ENCODE measurements around the gene MIOS.
"Not testable (repeated sequence)": the region's sequence is repeated elsewhere in the genome, so short reads cannot be mapped to it uniquely, and the experiment has no call there.

The MIOS gene

GRCh38 chr7:7553386-7553785 lies 13.3 kb upstream of the MIOS start:
- in situ Hi-C loops (cut with MboI; ENCODE audit: low sequenced_read_pairs), result no loop called here

- in situ Hi-C loops (cut with MboI; ENCODE audit: low sequenced_read_pairs), result no loop called here
Observed at GRCh38 chr7:7554021-7554432, 12.7 kb upstream of the MIOS start.

- in situ Hi-C loops (cut with MboI; ENCODE audit: low sequenced_read_pairs), result no loop called here
Observed at GRCh38 chr7:7554649-7555575, 11.8 kb upstream of the MIOS start.

- in situ Hi-C loops (cut with MboI; ENCODE audit: low sequenced_read_pairs), result no loop called here
Observed at GRCh38 chr7:7556852-7557251, 9.8 kb upstream of the MIOS start.

- in situ Hi-C loops (cut with MboI; ENCODE audit: low sequenced_read_pairs), result no loop called here
Observed at GRCh38 chr7:7557252-7557651, 9.4 kb upstream of the MIOS start.

- in situ Hi-C loops (cut with MboI; ENCODE audit: low sequenced_read_pairs), result not testable (repeated sequence)
Observed at GRCh38 chr7:7561591-7561990, 5.1 kb upstream of the MIOS start.

- in situ Hi-C loops (cut with MboI; ENCODE audit: low sequenced_read_pairs), result no loop called here
Observed at GRCh38 chr7:7562736-7563135, 3.9 kb upstream of the MIOS start.

GRCh38 chr7:7563269-7563668 lies 3.4 kb upstream of the MIOS start:
- in situ Hi-C loops (cut with MboI; ENCODE audit: low sequenced_read_pairs), result no loop called here

- in situ Hi-C loops (cut with MboI; ENCODE audit: low sequenced_read_pairs), result no loop called here
Observed at GRCh38 chr7:7563813-7564212, 2.9 kb upstream of the MIOS start.

- in situ Hi-C loops (cut with MboI; ENCODE audit: low sequenced_read_pairs), result no loop called here
Observed at GRCh38 chr7:7564323-7564780, 2.3 kb upstream of the MIOS start.

GRCh38 chr7:7565018-7565680 lies 1.5 kb upstream of the MIOS start:
- in situ Hi-C loops (cut with MboI; ENCODE audit: low sequenced_read_pairs), result no loop called here

GRCh38 chr7:7565746-7566650 lies 686 bp upstream of the MIOS start:
- in situ Hi-C loops (cut with MboI; ENCODE audit: low sequenced_read_pairs), result no loop called here

GRCh38 chr7:7567898-7568531 lies 1.3 kb downstream of the MIOS start:
- in situ Hi-C loops (cut with MboI; ENCODE audit: low sequenced_read_pairs), result no loop called here

GRCh38 chr7:7568553-7568952 lies 1.9 kb downstream of the MIOS start:
- in situ Hi-C loops (cut with MboI; ENCODE audit: low sequenced_read_pairs), result no loop called here

GRCh38 chr7:7569081-7569527 lies 2.4 kb downstream of the MIOS start:
- in situ Hi-C loops (cut with MboI; ENCODE audit: low sequenced_read_pairs), result no loop called here

- in situ Hi-C loops (cut with MboI; ENCODE audit: low sequenced_read_pairs), result no loop called here
Observed at GRCh38 chr7:7569615-7570014, 2.9 kb downstream of the MIOS start.

- in situ Hi-C loops (cut with MboI; ENCODE audit: low sequenced_read_pairs), result no loop called here
Observed at GRCh38 chr7:7570584-7570983, 3.9 kb downstream of the MIOS start.

- in situ Hi-C loops (cut with MboI; ENCODE audit: low sequenced_read_pairs), result no loop called here
Observed at GRCh38 chr7:7573701-7574100, 7.0 kb downstream of the MIOS start.

- in situ Hi-C loops (cut with MboI; ENCODE audit: low sequenced_read_pairs), result no loop called here
Observed at GRCh38 chr7:7576344-7576743, 9.7 kb downstream of the MIOS start.

GRCh38 chr7:7577888-7578287 lies 11.2 kb downstream of the MIOS start:
- in situ Hi-C loops (cut with MboI; ENCODE audit: low sequenced_read_pairs), result no loop called here

GRCh38 chr7:7579638-7580037 lies 13.0 kb downstream of the MIOS start:
- in situ Hi-C loops (cut with MboI; ENCODE audit: low sequenced_read_pairs), result no loop called here

All from HL-60/S4 (cell line).